Activated CD4-positive, alpha-beta T cell treated with anti-CD3 and anti-CD28 coated beads, Interleukin-2, Interleukin-6, amounts not matched to agents 100 ng/mL and 50 ng/mL, durations not matched to agents 16 hours and 8 hours (primary cell): ENCODE results near the gene MAML3.
A peak's percentile ranks its signal among the peaks of the same experiment; 100 is the strongest.

ENCODE experiments used
- DNase-seq: peaks from one replicate; pipeline ENCODE4 v3.0.0-alpha.2; 2020

MAML3 gene

GRCh38 chr4:140153718-140154571 lies at the start of gene MAML3:
Gene MAML3 (minus strand): TSS chr4:140154184. CDS start chr4:140153327, 857 bp downstream.
- peak; percentile 88 for DNase-seq

GRCh38 chr4:140198942-140199341 lies 45.0 kb upstream of the MAML3 start:
- DNase-seq: no peak

- no peak for DNase-seq
Measured at GRCh38 chr4:140195806-140196205, 41.8 kb upstream of the MAML3 start.

- DNase-seq: no peak
Measured at GRCh38 chr4:140189805-140190204, 35.8 kb upstream of the MAML3 start.

GRCh38 chr4:140188975-140189374 lies 35.0 kb upstream of the MAML3 start:
- DNase-seq: no peak

- DNase-seq: no peak
Measured at GRCh38 chr4:140187316-140187695, 33.3 kb upstream of the MAML3 start.

GRCh38 chr4:140186651-140187315 lies 32.8 kb upstream of the MAML3 start:
- no peak for DNase-seq

GRCh38 chr4:140186082-140186438 lies 32.1 kb upstream of the MAML3 start:
- DNase-seq: no peak

GRCh38 chr4:140185412-140186081 lies 31.6 kb upstream of the MAML3 start:
- no peak for DNase-seq

GRCh38 chr4:140183270-140183669 lies 29.3 kb upstream of the MAML3 start:
- no peak for DNase-seq

- no peak for DNase-seq
Measured at GRCh38 chr4:140180577-140180976, 26.6 kb upstream of the MAML3 start.

GRCh38 chr4:140176735-140177134 lies 22.8 kb upstream of the MAML3 start:
- no peak for DNase-seq

- peak; percentile 12 for DNase-seq
Measured at GRCh38 chr4:140174543-140174942, 20.6 kb upstream of the MAML3 start.

- no peak for DNase-seq
Measured at GRCh38 chr4:140172960-140173359, 19.0 kb upstream of the MAML3 start.

- DNase-seq: no peak
Measured at GRCh38 chr4:140170299-140170698, 16.3 kb upstream of the MAML3 start.

GRCh38 chr4:140168936-140169335 lies 15.0 kb upstream of the MAML3 start:
- no peak for DNase-seq

GRCh38 chr4:140168474-140168873 lies 14.5 kb upstream of the MAML3 start:
- no peak for DNase-seq

GRCh38 chr4:140163029-140163810 lies 9.2 kb upstream of the MAML3 start:
- DNase-seq: no peak

GRCh38 chr4:140162596-140162995 lies 8.6 kb upstream of the MAML3 start:
- no peak for DNase-seq

- DNase-seq: no peak
Measured at GRCh38 chr4:140158365-140159030, 4.5 kb upstream of the MAML3 start.

- no peak for DNase-seq
Measured at GRCh38 chr4:140157341-140157740, 3.4 kb upstream of the MAML3 start.

- DNase-seq: peak; percentile 56
Measured at GRCh38 chr4:140156529-140157171, 2.7 kb upstream of the MAML3 start.
